CD4-positive, alpha-beta T cell treated with Interleukin-1 beta for 1 hour (primary cell): ENCODE data around the gene SASH1.
"Not testable (repeated sequence)": the region's sequence is repeated elsewhere in the genome, so short reads cannot be mapped to it uniquely, and the experiment has no call there.

Experiments
- DNase-seq, 2 donors: peaks; one replicate each; pipeline ENCODE4 v3.0.0-alpha.2; 2020 to 2022

The SASH1 gene

GRCh38 chr6:148329596-148330381, 12.8 kb upstream of the SASH1 start:
- no peak for DNase-seq

- DNase-seq: no peak
These were observed 10.6 kb upstream of the SASH1 start for GRCh38 chr6:148332088-148332487.

- DNase-seq: no peak
These were observed 5.7 kb upstream of the SASH1 start for GRCh38 chr6:148336901-148337300.

- DNase-seq: no peak
These were observed 2.9 kb upstream of the SASH1 start for GRCh38 chr6:148339766-148340165.

- no peak for DNase-seq
These were observed 1.9 kb upstream of the SASH1 start for GRCh38 chr6:148340586-148341297.

- DNase-seq: no peak
These were observed 613 bp upstream of the SASH1 start for GRCh38 chr6:148342100-148342349.

- no peak for DNase-seq
These were observed 577 bp downstream of the SASH1 start for GRCh38 chr6:148343047-148343782.

- DNase-seq: no peak
These were observed 2.5 kb downstream of the SASH1 start for GRCh38 chr6:148345176-148345575.

GRCh38 chr6:148345578-148345977, 2.9 kb downstream of the SASH1 start:
- DNase-seq: no peak

GRCh38 chr6:148346681-148347440, 4.2 kb downstream of the SASH1 start:
- DNase-seq: no peak

GRCh38 chr6:148347441-148348054, 4.9 kb downstream of the SASH1 start:
- no peak for DNase-seq

GRCh38 chr6:148348335-148348734, 5.7 kb downstream of the SASH1 start:
- no peak for DNase-seq

GRCh38 chr6:148348778-148349177, 6.1 kb downstream of the SASH1 start:
- DNase-seq: no peak

- no peak for DNase-seq
These were observed 6.8 kb downstream of the SASH1 start for GRCh38 chr6:148349466-148349865.

- DNase-seq: no peak
These were observed 8.7 kb downstream of the SASH1 start for GRCh38 chr6:148351309-148351708.

- DNase-seq: not testable (repeated sequence)
These were observed 9.8 kb downstream of the SASH1 start for GRCh38 chr6:148352421-148352820.

GRCh38 chr6:148358196-148358785, 15.7 kb downstream of the SASH1 start:
- no peak for DNase-seq

GRCh38 chr6:148359228-148359627, 16.6 kb downstream of the SASH1 start:
- DNase-seq: no peak

- peak in 1 of 2 donors; percentile 38 for DNase-seq
These were observed 21.6 kb downstream of the SASH1 start for GRCh38 chr6:148364056-148364824.

GRCh38 chr6:148365041-148365440, 22.4 kb downstream of the SASH1 start:
- DNase-seq: no peak

- no peak for DNase-seq
These were observed 24.9 kb downstream of the SASH1 start for GRCh38 chr6:148367411-148368024.
